HepG2 (cell line): ENCODE measurements around the gene FAM72B.
"Not testable (repeated sequence)": the region's sequence is repeated elsewhere in the genome, so short reads cannot be mapped to it uniquely, and the experiment has no call there.

Source experiments
- CHCHD3 ChIP-seq: sonication (generic); formaldehyde crosslinking; IDR thresholded peaks from 2 replicates; pipeline ENCODE4 v1.8.0; 2022; ENCODE audit warnings: mild to moderate bottlenecking, missing genetic modification reagents, moderate library complexity
- CREB1 ChIP-seq, 2 experiments: fragments of 450-650 bp in 1 of 2; IDR thresholded peaks; 2 replicates each; pipeline ENCODE4 v1.6.1; 2016 to 2017; ENCODE audit warnings: control low read depth in 1 of 2, mild to moderate bottlenecking in 1 of 2, missing compliant biosample characterization in 1 of 2, missing genetic modification characterization in 1 of 2
- EZH2 ChIP-seq: conservative IDR thresholded peaks from 2 replicates; pipeline ENCODE4 v1.6.1; 2012; ENCODE audit warnings: mild to moderate bottlenecking, low read depth, low read length, moderate library complexity
- NFRKB ChIP-seq: fragments of 450-650 bp; IDR thresholded peaks from 2 replicates; pipeline ENCODE4 v1.6.1; 2017
- NR2C2 ChIP-seq: sonication (generic); formaldehyde crosslinking; IDR thresholded peaks from 2 replicates; pipeline ENCODE4 v1.4.0; 2020; ENCODE audit warnings: missing genetic modification reagents, mild to moderate bottlenecking, moderate library complexity, borderline replicate concordance
- RFX5 ChIP-seq: IDR thresholded peaks from 2 replicates; pipeline ENCODE4 v1.6.1; 2011; ENCODE audit warnings: low read depth, low read length, improper control_type of control experiment
- THYN1 ChIP-seq: sonication (generic); formaldehyde crosslinking; IDR thresholded peaks from 2 replicates; pipeline ENCODE4 v1.8.1; 2023; ENCODE audit warnings: low read depth, mild to moderate bottlenecking, moderate library complexity, missing genetic modification reagents, borderline replicate concordance
- ZNF263 ChIP-seq: sonication (generic); formaldehyde crosslinking; IDR thresholded peaks from 2 replicates; pipeline ENCODE4 v1.4.0; 2020; ENCODE audit warnings: missing genetic modification reagents
- TF ChIP-seq, protein P1 (sequence below): sonication (generic); formaldehyde crosslinking; IDR thresholded peaks from 2 replicates; pipeline ENCODE4 v1.5.0; 2020; ENCODE audit warnings: mild to moderate bottlenecking, missing genetic modification reagents, moderate library complexity

DNA sequence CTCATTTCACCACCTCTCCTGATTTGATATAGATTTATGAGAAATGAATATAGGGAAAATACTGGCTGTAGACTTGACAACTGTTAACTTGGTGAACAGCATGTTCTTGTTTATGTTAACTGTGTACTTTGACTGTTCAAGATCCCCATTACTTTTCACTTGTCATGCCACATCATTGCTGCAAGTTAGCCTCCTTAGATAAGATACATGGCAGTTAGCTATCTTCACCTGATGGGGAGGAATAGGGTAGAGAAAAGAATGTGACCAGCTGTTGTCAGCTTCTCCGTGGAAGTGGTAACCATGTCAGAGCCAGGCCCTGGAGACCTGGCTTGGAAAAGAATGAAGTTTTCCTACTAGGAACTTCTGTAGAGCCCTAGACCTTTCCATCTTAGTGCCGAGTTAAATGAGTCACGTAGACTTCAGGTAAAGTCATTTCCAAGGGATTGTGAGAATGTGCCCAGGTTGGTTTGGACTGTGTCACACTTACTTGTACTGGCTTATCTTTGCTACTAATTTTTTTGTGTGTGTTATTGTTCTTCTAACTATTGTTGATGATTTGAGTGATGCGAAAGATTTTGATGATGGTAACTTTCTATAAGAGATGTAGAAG lies 42.3 kb upstream of the FAM72B start:
- not testable (repeated sequence) for TF ChIP-seq EZH2; THYN1; ZNF263 (CRISPR knock-in tag); NR2C2; CHCHD3; RFX5; NFRKB; CREB1 (IDR thresholded peaks at IDR 0.05); CREB1 (CRISPR knock-in tag; IDR thresholded peaks at IDR 0.05)
- TF ChIP-seq, protein P1, sequence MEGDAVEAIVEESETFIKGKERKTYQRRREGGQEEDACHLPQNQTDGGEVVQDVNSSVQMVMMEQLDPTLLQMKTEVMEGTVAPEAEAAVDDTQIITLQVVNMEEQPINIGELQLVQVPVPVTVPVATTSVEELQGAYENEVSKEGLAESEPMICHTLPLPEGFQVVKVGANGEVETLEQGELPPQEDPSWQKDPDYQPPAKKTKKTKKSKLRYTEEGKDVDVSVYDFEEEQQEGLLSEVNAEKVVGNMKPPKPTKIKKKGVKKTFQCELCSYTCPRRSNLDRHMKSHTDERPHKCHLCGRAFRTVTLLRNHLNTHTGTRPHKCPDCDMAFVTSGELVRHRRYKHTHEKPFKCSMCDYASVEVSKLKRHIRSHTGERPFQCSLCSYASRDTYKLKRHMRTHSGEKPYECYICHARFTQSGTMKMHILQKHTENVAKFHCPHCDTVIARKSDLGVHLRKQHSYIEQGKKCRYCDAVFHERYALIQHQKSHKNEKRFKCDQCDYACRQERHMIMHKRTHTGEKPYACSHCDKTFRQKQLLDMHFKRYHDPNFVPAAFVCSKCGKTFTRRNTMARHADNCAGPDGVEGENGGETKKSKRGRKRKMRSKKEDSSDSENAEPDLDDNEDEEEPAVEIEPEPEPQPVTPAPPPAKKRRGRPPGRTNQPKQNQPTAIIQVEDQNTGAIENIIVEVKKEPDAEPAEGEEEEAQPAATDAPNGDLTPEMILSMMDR (CRISPR knock-in tag), result not testable (repeated sequence)
